B cell (primary cell): ENCODE results near the gene LPCAT1. TPM values are rescaled to one million over a fixed set of nuclear protein-coding genes. Genes with fewer than 3 reads are reported as not detected.
A peak's percentile ranks its signal among the peaks of the same experiment; 100 is the strongest.

ENCODE experiments used
- ATAC-seq: fragments of 200-7000 bp; cut with Tn5 transposase; one replicate; pipeline ENCODE4 v1.10.0; 2021; ENCODE audit warnings: low read depth, mild to moderate bottlenecking, moderate number of reproducible peaks, moderate library complexity
- CTCF ChIA-PET: fragments of 350-600 bp; sonication (Branson Sonifier 250); formaldehyde crosslinking; loops from one replicate; lab custom pipeline; 2021; ENCODE audit warnings: antibody characterized with exemption, inconsistent platforms; lab: Charles Lee
- POLR2A ChIA-PET: fragments of 350-600 bp; sonication (Branson Sonifier 250); formaldehyde crosslinking; loops from one replicate; lab custom pipeline; 2021; ENCODE audit warnings: antibody characterized with exemption; lab: Charles Lee
- DNase-seq: peaks from one replicate; pipeline ENCODE4 v3.0.0; 2013
- H2AFZ ChIP-seq: 2 replicates; pipeline ENCODE4 v1.6.1; 2012; ENCODE audit warnings: mild to moderate bottlenecking, low read depth, low read length; ENCODE audit not compliant: insufficient read depth, poor library complexity, severe bottlenecking
- H3K27ac ChIP-seq, 2 donors: 1 replicate in 1 of 2; 2 replicates in 1 of 2; pipeline ENCODE4 v1.5.1; 2012 to 2013; ENCODE audit warnings: low read length in 2 of 2, mild to moderate bottlenecking in 2 of 2, moderate library complexity in 1 of 2
- H3K27me3 ChIP-seq, 4 experiments: fragments of 200-600 bp in 1 of 4; sonication (generic) in 1 of 4; replicated peaks in 1 of 4; 1 replicate in 2 of 4; 2 replicates in 2 of 4; pipeline versions ENCODE4 v1.6.1 to v1.7.0; 2013 to 2016; ENCODE audit warnings: low read length in 3 of 4, mild to moderate bottlenecking in 2 of 4, mixed read lengths in 1 of 4, moderate library complexity in 1 of 4; ENCODE audit not compliant: insufficient read depth in 4 of 4, control insufficient read depth in 3 of 4; ENCODE audit errors: control extremely low read depth in 1 of 4
- H3K36me3 ChIP-seq, 2 experiments: replicated peaks in 1 of 2; 1 replicate in 1 of 2; 2 replicates in 1 of 2; pipeline versions ENCODE4 v1.6.1 to v1.7.1; 2013; ENCODE audit warnings: low read length in 1 of 2; ENCODE audit not compliant: insufficient read depth in 2 of 2, control insufficient read depth in 1 of 2; ENCODE audit errors: control extremely low read depth in 1 of 2, extremely low read depth in 1 of 2
- H3K4me1 ChIP-seq, 2 donors: fragments of 200-600 bp in 1 of 2; sonication (generic) in 1 of 2; 1 replicate in 1 of 2; 2 replicates in 1 of 2; pipeline versions ENCODE4 v1.5.1 to v1.6.1; 2013 to 2017; ENCODE audit warnings: low read length in 2 of 2; ENCODE audit not compliant: control insufficient read depth in 2 of 2, insufficient read depth in 2 of 2
- H3K4me2 ChIP-seq: replicated peaks from 2 replicates; pipeline ENCODE3; 2012; ENCODE audit warnings: mild to moderate bottlenecking, low read depth, low read length; ENCODE audit not compliant: poor library complexity, severe bottlenecking
- H3K4me3 ChIP-seq, 5 experiments: fragments of 200-600 bp in 1 of 5; sonication (generic) in 1 of 5; 1 replicate in 3 of 5; 2 replicates in 2 of 5; pipeline versions ENCODE4 v1.5.1 to v1.7.0; 2011 to 2016; ENCODE audit warnings: low read length in 4 of 5, mild to moderate bottlenecking in 4 of 5, low read depth in 2 of 5, control low read depth in 1 of 5, moderate library complexity in 1 of 5; ENCODE audit not compliant: insufficient read depth in 1 of 5; ENCODE audit errors: control extremely low read depth in 1 of 5, extremely low read depth in 1 of 5
- H3K79me2 ChIP-seq: fragments of 200-600 bp; sonication (generic); one replicate; pipeline ENCODE4 v1.6.0; 2016; ENCODE audit warnings: low read length; ENCODE audit not compliant: control insufficient read depth, insufficient read depth
- H3K9ac ChIP-seq: fragments of 200-600 bp; sonication (generic); 2 replicates; pipeline ENCODE4 v1.6.1; 2017; ENCODE audit warnings: mild to moderate bottlenecking, low read length, moderate library complexity
- H3K9me3 ChIP-seq, 3 donors: one replicate each; pipeline versions ENCODE4 v1.6.1 to v1.7.1; 2013; ENCODE audit warnings: low read length in 2 of 3; ENCODE audit not compliant: control insufficient read depth in 2 of 3, insufficient read depth in 1 of 3; ENCODE audit errors: control extremely low read depth in 1 of 3
- H4K20me1 ChIP-seq: 2 replicates; pipeline ENCODE4 v1.6.0; 2012; ENCODE audit warnings: mild to moderate bottlenecking, low read length; ENCODE audit not compliant: insufficient read depth, control insufficient read depth, poor library complexity, severe bottlenecking
- H3K27ac Mint-ChIP-seq: one replicate; pipeline ENCODE4 v1.8.0; 2021; ENCODE audit warnings: mixed read lengths
- H3K27me3 Mint-ChIP-seq: one replicate; pipeline ENCODE4 v1.8.0; 2021; ENCODE audit warnings: mixed read lengths
- H3K4me1 Mint-ChIP-seq: one replicate; pipeline ENCODE4 v1.8.0; 2021; ENCODE audit warnings: mixed read lengths
- H3K4me3 Mint-ChIP-seq: one replicate; pipeline ENCODE4 v1.8.0; 2021; ENCODE audit warnings: mixed read lengths
- H3K9me3 Mint-ChIP-seq: one replicate; pipeline ENCODE4 v1.8.0; 2022; ENCODE audit warnings: mixed read lengths; ENCODE audit not compliant: insufficient read depth
- EZH2 ChIP-seq: IDR thresholded peaks from 2 replicates; pipeline ENCODE4 v1.6.1; 2012; ENCODE audit warnings: borderline replicate concordance, low read depth, mild to moderate bottlenecking, moderate library complexity, low read length; ENCODE audit not compliant: insufficient read depth, poor library complexity, severe bottlenecking
- WGBS: methylation state at CpG from one replicate; pipeline ENCODE4 v1.1.5; 2013; ENCODE audit warnings: missing lambda C conversion rate; ENCODE audit not compliant: insufficient coverage; 5-methylcytosine and 5-hydroxymethylcytosine counted together
- intact Hi-C: fragments of 100-400 bp; cut with micrococcal nuclease; formaldehyde crosslinking; loops from one replicate; pipeline ENCODE4 v1.10.0; 2022
- polyA plus RNA-seq: library from polyadenylated mRNA; depleted of rRNA; stranded (reverse); fragments of >200 nt; gene quantifications from 2 replicates; pipeline ENCODE4 v1.2.3, GENCODE V29; 2012
- total RNA-seq, 2 donors: library from RNA; stranded (reverse); fragments of 120-200 nt in 1 of 2; gene quantifications; 1 replicate in 1 of 2; 2 replicates in 1 of 2; pipeline versions ENCODE4 v1.2.3 to v1.2.4, GENCODE V29; 2013 to 2022
- TF ChIP-seq, protein P1 (sequence below): fragments of 200-600 bp; IDR thresholded peaks from one replicate; pipeline ENCODE4 v1.8.0; 2022; ENCODE audit warnings: antibody characterized with exemption, mild to moderate bottlenecking

The LPCAT1 gene
- total and polyA plus RNA-seq, 2 donors (not counting 1 experiment from before 2014, with no cell fraction given) = 94.8 to 159 TPM

DNA sequence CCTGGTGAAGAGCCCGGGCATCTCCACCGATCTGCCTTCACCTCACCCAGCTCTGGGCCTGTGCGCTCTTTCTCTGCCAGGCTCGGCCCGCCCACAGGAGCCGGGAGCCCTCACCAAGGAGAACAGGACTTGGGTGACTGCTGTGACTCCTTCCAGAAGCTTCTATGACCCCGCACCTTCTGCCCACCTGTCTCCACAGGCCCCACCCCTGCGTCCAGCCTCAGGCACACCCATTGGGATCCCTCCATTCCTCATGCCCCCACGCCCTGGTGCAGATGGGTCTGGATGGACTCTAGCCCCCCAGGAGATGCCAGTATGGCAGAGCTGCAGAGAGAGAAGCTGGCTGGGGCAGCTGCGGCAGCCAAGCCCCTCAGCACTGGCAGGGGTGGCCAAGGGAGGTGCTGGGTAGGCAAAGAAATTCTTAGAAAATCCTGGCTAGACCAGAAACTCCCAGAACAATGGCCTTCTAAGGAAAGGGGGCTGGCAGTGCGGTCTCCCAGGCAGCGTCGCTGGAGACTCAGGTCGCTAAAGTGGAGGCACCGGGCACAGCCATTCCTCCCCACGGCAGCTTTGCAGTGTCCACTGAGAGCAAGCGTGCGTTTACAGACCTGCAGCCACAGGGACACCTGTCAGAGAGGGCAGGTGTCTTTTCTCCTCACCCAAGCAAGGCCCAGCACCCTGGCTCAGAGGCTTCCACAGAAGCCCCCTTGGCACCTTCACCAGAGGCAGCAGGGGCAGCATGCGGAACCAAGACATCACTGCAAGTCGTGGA lies 17.3 kb downstream of the LPCAT1 start:
- Histone ChIP-seq H3K4me2 (peak overlapping the region; percentile 41), H3K9ac (no peak overlapping the region), H3K4me1 (peaks cover 50 to 70% of the 10 kb centered on the region in 2 donors), H4K20me1 (peaks cover 8% of the 10 kb centered on the region), H2AFZ (no peak overlapping the region), H3K4me3 (no peak overlapping the region), H3K27ac (peak overlapping the region; percentile 71 to 91), H3K79me2 (peaks cover 91% of the 10 kb centered on the region), H3K9me3 (peaks cover 0 to 2% (median 0%) of the 10 kb centered on the region in 3 donors), H3K27me3 (no peaks in the 10 kb centered on the region), H3K36me3 (peaks cover 0 to 34% of the 10 kb centered on the region in 2 experiments)
- H3K4me3 Mint-ChIP-seq = peak overlapping the region; percentile 62
- DNase-seq = no peak
- WGBS = 94% methylated on average over 19 of the region's 20 CpGs
- TF ChIP-seq, protein P1, sequence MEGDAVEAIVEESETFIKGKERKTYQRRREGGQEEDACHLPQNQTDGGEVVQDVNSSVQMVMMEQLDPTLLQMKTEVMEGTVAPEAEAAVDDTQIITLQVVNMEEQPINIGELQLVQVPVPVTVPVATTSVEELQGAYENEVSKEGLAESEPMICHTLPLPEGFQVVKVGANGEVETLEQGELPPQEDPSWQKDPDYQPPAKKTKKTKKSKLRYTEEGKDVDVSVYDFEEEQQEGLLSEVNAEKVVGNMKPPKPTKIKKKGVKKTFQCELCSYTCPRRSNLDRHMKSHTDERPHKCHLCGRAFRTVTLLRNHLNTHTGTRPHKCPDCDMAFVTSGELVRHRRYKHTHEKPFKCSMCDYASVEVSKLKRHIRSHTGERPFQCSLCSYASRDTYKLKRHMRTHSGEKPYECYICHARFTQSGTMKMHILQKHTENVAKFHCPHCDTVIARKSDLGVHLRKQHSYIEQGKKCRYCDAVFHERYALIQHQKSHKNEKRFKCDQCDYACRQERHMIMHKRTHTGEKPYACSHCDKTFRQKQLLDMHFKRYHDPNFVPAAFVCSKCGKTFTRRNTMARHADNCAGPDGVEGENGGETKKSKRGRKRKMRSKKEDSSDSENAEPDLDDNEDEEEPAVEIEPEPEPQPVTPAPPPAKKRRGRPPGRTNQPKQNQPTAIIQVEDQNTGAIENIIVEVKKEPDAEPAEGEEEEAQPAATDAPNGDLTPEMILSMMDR = no peak
- no peak for TF ChIP-seq EZH2
- H3K9me3 Mint-ChIP-seq = no peaks in the 10 kb centered on the region
- intact Hi-C loops = no loop called here
- H3K4me1 Mint-ChIP-seq = peaks cover 68% of the 10 kb centered on the region
- H3K27me3 Mint-ChIP-seq = no peaks in the 10 kb centered on the region
- POLR2A ChIA-PET = interaction anchor here (0.8 kb wide), 1 partner anchor 126 kb away, joined by 3 read pairs; no protein-coding TSS in a partner anchor
- peak overlapping the region; percentile 82 for H3K27ac Mint-ChIP-seq
- CTCF ChIA-PET = interaction anchor here (0.8 to 1.3 kb wide), 3 partner anchors 27 to 124 kb away, joined by 3 to 4 read pairs (median 3); no protein-coding TSS in a partner anchor
- ATAC-seq = no peak
